NCI-H526 treated with DMSO at 0.1 percent for 48 hours (cell line): ENCODE results near the gene GGT1.
"Not testable (repeated sequence)": the region's sequence is repeated elsewhere in the genome, so short reads cannot be mapped to it uniquely, and the experiment has no call there.

ENCODE experiments used
- DNase-seq: peaks from one replicate; lab custom pipeline; 2025; lab: John Stamatoyannopoulos, UW

The GGT1 gene

DNA sequence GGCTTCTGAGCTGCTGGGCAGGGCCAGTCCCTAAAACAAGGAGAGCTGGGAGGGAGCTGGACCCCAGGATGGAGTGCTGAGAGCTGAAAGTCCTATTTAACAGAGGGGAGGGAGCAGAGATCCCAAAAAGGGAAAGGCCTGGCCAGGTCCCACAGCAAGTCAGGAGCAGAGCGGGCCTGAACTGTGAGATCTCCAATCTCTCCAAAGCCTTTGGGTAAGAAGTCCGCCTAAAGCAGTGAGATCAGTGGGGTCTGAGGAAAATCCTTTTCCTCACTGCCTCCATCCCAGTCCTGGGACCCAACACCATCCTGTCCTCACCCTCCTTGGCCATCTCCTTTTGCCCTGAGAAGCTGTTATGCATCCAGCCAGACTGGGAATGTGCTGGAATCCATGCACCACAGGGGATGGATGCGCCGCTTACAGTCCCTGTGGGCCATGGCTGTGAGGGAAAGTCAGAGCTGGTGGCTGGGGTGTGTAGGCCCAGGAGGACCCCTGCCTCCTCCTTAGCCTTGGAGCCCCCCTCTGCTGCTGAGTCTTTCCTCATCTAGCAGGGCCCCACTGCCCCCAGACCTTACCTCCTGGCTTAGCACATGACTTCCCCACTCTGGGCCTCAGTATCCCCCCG, 18.7 kb upstream of the GGT1 start:
- no peak for DNase-seq

DNA sequence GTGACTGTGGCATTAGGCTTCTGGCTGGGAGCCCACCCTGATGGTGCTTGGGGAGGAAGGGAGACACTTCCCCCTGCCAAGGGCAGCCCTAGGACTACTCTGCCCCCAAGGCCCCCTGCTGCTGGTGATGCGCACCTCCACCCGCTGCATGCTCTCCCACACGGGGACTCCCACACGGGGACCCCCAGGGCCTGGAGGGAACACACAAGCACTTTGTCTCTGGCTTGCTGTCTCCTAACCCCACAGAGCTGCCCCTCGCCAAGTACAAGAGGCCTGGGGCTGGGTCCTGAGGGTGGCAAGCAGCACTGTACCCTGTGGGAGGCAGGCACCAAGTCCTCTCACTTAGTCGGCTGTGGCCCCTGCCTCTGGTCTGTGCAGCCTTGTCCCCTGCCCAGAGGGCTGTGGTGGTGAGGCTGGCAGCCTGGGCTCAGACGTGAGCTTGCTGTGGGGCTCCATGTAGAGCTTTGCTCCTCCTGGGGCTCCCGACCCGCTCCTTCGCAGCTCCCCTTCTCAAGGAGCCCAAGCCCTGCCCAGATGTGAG, 18.1 kb upstream of the GGT1 start:
- no peak for DNase-seq

GRCh38 chr22:24585461-24585860, 17.5 kb upstream of the GGT1 start:
- no peak for DNase-seq

- DNase-seq = no peak
Measured at GRCh38 chr22:24585927-24586546, 17.0 kb upstream of the GGT1 start.

GRCh38 chr22:24587251-24587650, 15.7 kb upstream of the GGT1 start:
- no peak for DNase-seq

DNA sequence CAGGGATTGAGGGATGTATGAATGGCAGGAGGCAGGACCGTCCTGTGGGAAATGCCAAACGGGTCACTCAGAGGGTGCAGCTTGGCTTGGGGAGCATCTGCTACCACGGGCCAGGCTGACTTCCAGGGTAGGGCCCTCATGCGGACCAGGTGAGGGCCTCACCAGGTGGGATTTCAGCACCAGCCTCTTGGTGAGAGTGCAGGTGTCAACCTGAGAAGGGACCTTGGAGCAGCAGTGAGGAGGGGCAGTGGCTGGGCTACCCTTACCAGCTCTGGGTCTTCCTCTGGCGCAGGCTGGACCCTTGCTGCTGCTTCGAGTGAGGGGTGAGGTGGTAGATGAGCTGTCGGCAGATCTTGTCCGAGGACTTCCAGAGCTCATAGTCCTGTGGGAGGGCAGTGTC, 15.0 kb upstream of the GGT1 start:
- no peak for DNase-seq

GRCh38 chr22:24588381-24588756, 14.6 kb upstream of the GGT1 start:
- DNase-seq = no peak

DNA sequence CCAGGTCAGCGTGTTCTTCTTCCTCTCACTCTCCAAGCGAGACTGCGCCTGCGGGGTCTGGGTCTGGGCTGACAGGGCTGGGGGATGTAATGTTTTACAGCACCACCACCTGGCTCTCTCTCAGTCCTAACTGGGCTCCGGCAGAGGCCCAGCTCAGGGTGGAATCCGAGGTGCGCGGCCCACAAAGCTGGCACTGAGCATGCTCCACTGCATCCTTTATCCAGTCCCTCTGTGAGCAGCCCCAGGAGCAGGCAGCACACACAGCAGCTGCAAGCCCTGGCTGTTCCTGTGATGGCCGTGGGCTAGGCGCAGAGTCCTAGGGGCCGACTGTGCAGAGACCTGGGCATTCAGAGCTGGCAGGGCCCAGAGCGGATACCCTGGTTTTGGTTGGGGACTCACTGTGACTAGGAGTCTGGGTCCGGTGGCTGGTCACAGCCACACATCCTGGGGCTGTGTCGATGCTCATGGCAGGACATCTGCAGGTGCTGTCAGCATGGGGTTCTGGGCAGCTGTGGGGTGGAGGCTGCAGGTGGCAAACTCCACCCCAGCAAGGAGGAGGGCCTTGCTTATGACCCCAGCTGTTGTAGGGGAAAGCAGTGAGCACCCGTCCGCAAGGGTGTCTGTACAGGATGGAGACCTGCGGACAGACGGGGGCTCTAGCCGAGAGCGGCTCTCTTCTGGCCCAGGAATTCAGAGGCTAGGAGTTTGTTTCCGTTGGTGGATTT, 14.1 kb upstream of the GGT1 start:
- no peak for DNase-seq

- DNase-seq = no peak
Measured at GRCh38 chr22:24589518-24590030, 13.4 kb upstream of the GGT1 start.

GRCh38 chr22:24590596-24591173, 12.3 kb upstream of the GGT1 start:
- no peak for DNase-seq

- no peak for DNase-seq
Measured at GRCh38 chr22:24591286-24591830, 11.6 kb upstream of the GGT1 start.

GRCh38 chr22:24592058-24592850, 10.7 kb upstream of the GGT1 start:
- DNase-seq = no peak

- no peak for DNase-seq
Measured at GRCh38 chr22:24592851-24593558, 10.0 kb upstream of the GGT1 start, which contains the start of gene LRRC75B. Gene LRRC75B, minus strand, starts transcription at chr22:24593073. Its CDS starts 34 bp downstream, at chr22:24593039.

GRCh38 chr22:24593559-24593835, 9.5 kb upstream of the GGT1 start:
- not testable (repeated sequence) for DNase-seq

- DNase-seq = no peak
Measured at GRCh38 chr22:24593836-24594568, 9.0 kb upstream of the GGT1 start.

DNA sequence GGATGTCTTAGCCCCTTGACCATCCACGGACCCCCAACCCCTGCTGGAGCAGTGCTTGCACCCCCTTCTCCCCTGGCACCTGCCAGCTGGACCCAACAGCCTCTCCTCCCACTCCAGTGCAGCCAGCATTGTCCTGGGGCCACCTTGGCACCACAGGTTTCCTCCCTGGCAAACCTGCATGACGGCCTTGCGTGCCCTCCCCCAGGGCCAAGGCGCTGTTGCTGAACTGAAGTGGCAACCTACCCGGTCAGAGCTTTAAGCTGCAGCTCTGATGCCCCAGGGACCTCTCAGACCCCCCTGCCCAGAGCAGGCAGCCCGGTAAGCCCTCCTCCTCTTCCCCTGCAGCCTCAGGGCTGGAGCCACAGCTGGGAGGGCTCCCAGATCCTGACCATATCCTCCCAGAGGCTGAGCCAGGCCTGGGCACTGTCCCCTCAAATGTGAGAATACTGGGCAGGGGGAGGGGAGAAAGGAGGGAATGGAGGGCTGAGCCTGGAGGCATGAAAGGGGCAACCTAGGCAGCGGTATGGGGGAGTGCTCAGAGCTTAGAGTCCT, 8.3 kb upstream of the GGT1 start:
- no peak for DNase-seq

- no peak for DNase-seq
Measured at GRCh38 chr22:24595228-24595627, 7.8 kb upstream of the GGT1 start.

DNA sequence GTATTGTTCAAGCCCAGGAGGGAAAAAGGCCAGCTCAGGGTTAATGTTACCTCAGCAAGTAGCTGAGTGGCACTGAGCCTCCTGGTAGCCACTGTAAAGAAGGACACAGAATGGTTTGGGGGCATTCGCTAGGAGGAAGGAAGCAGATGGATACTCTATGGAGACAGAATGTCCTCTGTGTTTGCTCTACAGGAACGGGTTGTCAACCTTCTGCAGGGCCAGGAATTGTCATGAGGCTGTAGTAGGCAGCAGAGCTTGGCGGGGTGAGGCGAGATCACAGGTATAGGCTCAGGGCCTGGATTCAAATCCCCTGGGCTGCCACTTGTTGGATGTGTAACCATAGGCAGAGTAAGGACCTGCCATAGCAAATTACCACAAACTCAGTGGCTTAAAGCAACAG, 7.1 kb upstream of the GGT1 start:
- DNase-seq = no peak

DNA sequence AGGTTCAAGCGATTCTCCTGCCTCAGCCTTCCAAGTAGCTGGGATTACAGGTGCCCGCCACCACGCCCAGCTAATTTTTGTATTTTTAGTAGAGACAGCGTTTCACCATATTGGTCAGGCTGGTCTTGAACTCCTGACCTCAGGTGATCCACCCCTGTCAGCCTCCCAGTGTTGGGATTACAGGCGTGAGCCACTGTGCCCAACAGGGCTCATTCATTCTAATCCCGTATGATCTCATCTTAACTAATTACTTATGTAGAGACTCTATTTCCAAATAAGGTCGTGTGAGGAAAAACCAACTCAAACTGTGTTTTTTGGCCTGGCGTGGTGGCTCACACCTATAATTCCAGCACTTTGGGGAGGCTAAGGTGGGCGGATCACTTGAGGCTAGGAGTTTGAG, 5.9 kb upstream of the GGT1 start:
- DNase-seq = not testable (repeated sequence)

DNA sequence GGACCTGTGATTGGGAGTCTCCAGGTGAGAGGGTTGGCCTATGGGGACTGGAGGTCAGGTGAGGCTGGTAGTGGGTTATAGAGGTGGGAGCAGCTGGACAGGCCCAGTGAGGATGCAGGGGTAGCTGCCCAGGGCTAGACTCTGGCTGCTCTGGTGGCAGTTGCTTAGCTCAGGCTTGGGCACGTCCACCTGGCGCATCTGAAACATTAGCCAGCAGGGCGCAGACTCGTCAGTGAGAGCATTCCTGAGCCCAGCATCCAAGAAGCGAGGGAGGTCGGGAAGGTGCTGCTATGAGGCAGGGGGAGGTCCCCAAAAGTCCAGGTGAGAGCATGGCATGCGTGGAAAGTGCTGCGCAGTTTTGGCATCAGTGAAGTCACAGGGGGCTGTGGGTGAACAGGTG, 3.5 kb upstream of the GGT1 start:
- DNase-seq = no peak
